DND-41 (cell line): ENCODE data around the gene MPHOSPH8.

Source experiments
- ATAC-seq: fragments of 200-7000 bp; cut with Tn5 transposase; 3 replicates; pipeline ENCODE4 v1.9.1; 2021; ENCODE audit warnings: low read depth; ENCODE audit not compliant: insufficient read depth
- DNase-seq: peaks from one replicate; pipeline ENCODE4 v3.0.0-alpha.2; 2020
- H2AFZ ChIP-seq: 2 replicates; pipeline ENCODE4 v1.6.0; 2012; ENCODE audit warnings: low read depth, low read length
- H3K27ac ChIP-seq: 2 replicates; pipeline ENCODE4 v1.5.1; 2012; ENCODE audit warnings: low read length, inconsistent platforms
- H3K27me3 ChIP-seq: fragments of 200-600 bp; sonication (generic); 2 replicates; pipeline ENCODE4 v1.6.0; 2012; ENCODE audit warnings: low read length, mild to moderate bottlenecking, inconsistent platforms; ENCODE audit not compliant: insufficient read depth, poor library complexity
- H3K36me3 ChIP-seq: 2 replicates; pipeline ENCODE4 v1.5.1; 2012; ENCODE audit warnings: low read length, inconsistent platforms; ENCODE audit not compliant: insufficient read depth
- H3K4me1 ChIP-seq: 2 replicates; pipeline ENCODE4 v1.5.1; 2012; ENCODE audit warnings: mild to moderate bottlenecking, low read length; ENCODE audit not compliant: insufficient read depth
- H3K4me2 ChIP-seq: 2 replicates; pipeline ENCODE4 v1.6.0; 2012; ENCODE audit warnings: mild to moderate bottlenecking, moderate library complexity, low read length, inconsistent platforms; ENCODE audit not compliant: insufficient read depth
- H3K4me3 ChIP-seq, 2 experiments: fragments of 200-600 bp in 1 of 2; shearing (Covaris generic) in 1 of 2; 2 replicates each; pipeline ENCODE4 v1.5.1; 2012 to 2016; ENCODE audit warnings: inconsistent platforms in 2 of 2, low read length in 2 of 2, mild to moderate bottlenecking in 2 of 2, low read depth in 1 of 2, moderate library complexity in 1 of 2
- H3K79me2 ChIP-seq: 2 replicates; pipeline ENCODE4 v1.6.0; 2012; ENCODE audit warnings: low read length, inconsistent platforms; ENCODE audit not compliant: insufficient read depth
- H3K9ac ChIP-seq: 2 replicates; pipeline ENCODE4 v1.6.0; 2012; ENCODE audit warnings: low read depth, mild to moderate bottlenecking, inconsistent platforms, low read length, moderate library complexity
- H3K9me3 ChIP-seq: 2 replicates; pipeline ENCODE4 v1.5.1; 2012; ENCODE audit warnings: low read length, moderate library complexity, mild to moderate bottlenecking, inconsistent platforms; ENCODE audit not compliant: insufficient read depth, severe bottlenecking
- H4K20me1 ChIP-seq: 2 replicates; pipeline ENCODE4 v1.6.0; 2012; ENCODE audit warnings: low read length; ENCODE audit not compliant: insufficient read depth
- CTCF ChIP-seq: IDR thresholded peaks from 2 replicates; pipeline ENCODE4 v1.5.1; 2012; ENCODE audit warnings: borderline replicate concordance, low read length, moderate library complexity, mild to moderate bottlenecking; ENCODE audit not compliant: poor library complexity, severe bottlenecking; ENCODE audit errors: extremely low read depth
- EZH2 ChIP-seq: IDR thresholded peaks from 3 replicates; pipeline ENCODE4 v1.6.1; 2012; ENCODE audit warnings: borderline replicate concordance, low read depth, mild to moderate bottlenecking, moderate library complexity, low read length, inconsistent platforms; ENCODE audit not compliant: severe bottlenecking

MPHOSPH8 gene

GRCh38 chr13:19592657-19593180 lies 40.7 kb upstream of the MPHOSPH8 start:
- no peaks in the 10 kb centered on the region for H3K4me1 ChIP-seq
- TF ChIP-seq CTCF (no peak), EZH2 (no peak)
- H4K20me1 ChIP-seq = no peaks in the 10 kb centered on the region
- no peak overlapping the region for H3K27ac ChIP-seq
- no peaks in the 10 kb centered on the region for H3K9me3 ChIP-seq
- H2AFZ ChIP-seq = no peak overlapping the region
- H3K79me2 ChIP-seq = no peaks in the 10 kb centered on the region
- no peaks in the 10 kb centered on the region for H3K36me3 ChIP-seq
- no peak overlapping the region for H3K9ac ChIP-seq
- no peak for ATAC-seq
- no peak overlapping the region for H3K4me2 ChIP-seq
- DNase-seq = no peak
- H3K27me3 ChIP-seq = no peaks in the 10 kb centered on the region
- H3K4me3 ChIP-seq = no peak overlapping the region

GRCh38 chr13:19596086-19596485 lies 37.4 kb upstream of the MPHOSPH8 start:
- Histone ChIP-seq H4K20me1 (no peaks in the 10 kb centered on the region), H3K36me3 (no peaks in the 10 kb centered on the region), H3K9me3 (no peaks in the 10 kb centered on the region), H2AFZ (no peak overlapping the region), H3K4me2 (no peak overlapping the region), H3K79me2 (no peaks in the 10 kb centered on the region), H3K27me3 (no peaks in the 10 kb centered on the region), H3K4me3 (no peak overlapping the region), H3K4me1 (no peaks in the 10 kb centered on the region), H3K27ac (no peak overlapping the region), H3K9ac (no peak overlapping the region)
- ATAC-seq = no peak
- no peak for TF ChIP-seq CTCF
- no peak for TF ChIP-seq EZH2
- no peak for DNase-seq

GRCh38 chr13:19596960-19597361 lies 36.5 kb upstream of the MPHOSPH8 start:
- Histone ChIP-seq H3K4me2 (no peak overlapping the region), H3K4me3 (no peak overlapping the region), H3K27ac (no peak overlapping the region), H2AFZ (no peak overlapping the region), H3K79me2 (no peaks in the 10 kb centered on the region), H3K9me3 (no peaks in the 10 kb centered on the region), H3K9ac (no peak overlapping the region), H3K36me3 (no peaks in the 10 kb centered on the region), H3K4me1 (no peaks in the 10 kb centered on the region), H4K20me1 (no peaks in the 10 kb centered on the region), H3K27me3 (no peaks in the 10 kb centered on the region)
- TF ChIP-seq CTCF = no peak
- TF ChIP-seq EZH2 = no peak
- ATAC-seq (no peak), DNase-seq (no peak)

- Histone ChIP-seq H4K20me1 (no peaks in the 10 kb centered on the region), H3K4me3 (no peak overlapping the region)
- DNase-seq = no peak
These were observed 35.9 kb upstream of the MPHOSPH8 start for GRCh38 chr13:19597523-19597922.

More at GRCh38 chr13:19597523-19597922, 35.9 kb upstream of the MPHOSPH8 start:
- no peak overlapping the region for H3K9ac ChIP-seq
- H2AFZ ChIP-seq = no peak overlapping the region
- ATAC-seq = no peak
- H3K79me2 ChIP-seq = no peaks in the 10 kb centered on the region
- H3K4me2 ChIP-seq = no peak overlapping the region
- H3K27ac ChIP-seq = no peak overlapping the region
- TF ChIP-seq EZH2 (no peak), CTCF (no peak)
- H3K9me3 ChIP-seq = no peaks in the 10 kb centered on the region
- H3K4me1 ChIP-seq = no peaks in the 10 kb centered on the region
- no peaks in the 10 kb centered on the region for H3K36me3 ChIP-seq
- H3K27me3 ChIP-seq = no peaks in the 10 kb centered on the region
